Endothelial cell of umbilical vein (primary cell): ENCODE results near the gene ZMYM5. TPM values are rescaled to one million over a fixed set of nuclear protein-coding genes. Genes with fewer than 3 reads are reported as not detected.
"Not testable (repeated sequence)": the region's sequence is repeated elsewhere in the genome, so short reads cannot be mapped to it uniquely, and the experiment has no call there.

Source experiments
- BruUV-seq: library from RNA; stranded (reverse); fragments of 400-500 nt; replicated peaks from 2 replicates; lab custom pipeline; 2021; lab: Mats Ljungman, UMichigan
- CTCF ChIA-PET: fragments of 300-600, 350-600 bp; sonication (Branson Sonifier 250); formaldehyde crosslinking; loops from one replicate; lab custom pipeline; 2021; ENCODE audit warnings: antibody characterized with exemption, inconsistent platforms; lab: Charles Lee
- POLR2A ChIA-PET: fragments of 300-600, 350-600 bp; sonication (Branson Sonifier 250); formaldehyde crosslinking; loops from one replicate; lab custom pipeline; 2021; ENCODE audit warnings: antibody characterized with exemption, inconsistent platforms; lab: Charles Lee
- DNase-seq: peaks from one replicate; pipeline ENCODE4 v3.0.0-alpha.2; 2011; ENCODE audit warnings: low read depth, low spot score
- FAIRE-seq: peaks from 2 replicates; lab custom pipeline; 2011; peaks lifted over from hg19 to GRCh38; lab: Jason Lieb, UNC
- H2AFZ ChIP-seq: 2 replicates; pipeline ENCODE4 v1.6.0; 2012; ENCODE audit warnings: low read depth, low read length, control low read depth, inconsistent platforms
- H3K27ac ChIP-seq: 2 replicates; pipeline ENCODE4 v1.5.1; 2011; ENCODE audit warnings: low read depth, mild to moderate bottlenecking, control low read depth, low read length, moderate library complexity; ENCODE audit not compliant: insufficient read depth
- H3K27me3 ChIP-seq, 2 experiments: 2 replicates each; pipeline versions ENCODE4 v1.6.0 to v1.6.1; 2011; ENCODE audit warnings: low read length in 2 of 2, mixed read lengths in 1 of 2; ENCODE audit not compliant: control insufficient read depth in 2 of 2, insufficient read depth in 2 of 2
- H3K36me3 ChIP-seq, 2 experiments: 2 replicates in 1 of 2; 3 replicates in 1 of 2; pipeline ENCODE4 v1.5.1; 2011; ENCODE audit warnings: low read length in 2 of 2, mild to moderate bottlenecking in 1 of 2, moderate library complexity in 1 of 2; ENCODE audit not compliant: control insufficient read depth in 2 of 2, insufficient read depth in 2 of 2; ENCODE audit errors: extremely low read depth in 1 of 2
- H3K4me1 ChIP-seq: 3 replicates; pipeline ENCODE4 v1.5.1; 2011; ENCODE audit warnings: mild to moderate bottlenecking, low read length; ENCODE audit not compliant: control insufficient read depth, insufficient read depth; ENCODE audit errors: extremely low read depth
- H3K4me2 ChIP-seq: 2 replicates; pipeline ENCODE4 v1.6.1; 2011; ENCODE audit warnings: low read length, control low read depth, mixed read lengths; ENCODE audit not compliant: insufficient read depth
- H3K4me3 ChIP-seq, 3 experiments: fragments of 200-600 bp in 1 of 3; sonication (generic), shearing (Covaris generic) in 1 of 3; replicated peaks in 1 of 3; 2 replicates each; pipeline ENCODE4 v1.5.1; 2011 to 2016; ENCODE audit warnings: control low read depth in 3 of 3, low read length in 3 of 3, mild to moderate bottlenecking in 2 of 3, inconsistent platforms in 1 of 3, low read depth in 1 of 3, moderate library complexity in 1 of 3; ENCODE audit not compliant: insufficient read depth in 1 of 3
- H3K79me2 ChIP-seq: 2 replicates; pipeline ENCODE4 v1.6.0; 2012; ENCODE audit warnings: low read length, inconsistent platforms; ENCODE audit not compliant: control insufficient read depth, insufficient read depth
- H3K9ac ChIP-seq: replicated peaks from 2 replicates; pipeline ENCODE3; 2011; ENCODE audit warnings: low read length, control low read depth; ENCODE audit not compliant: insufficient read depth; ENCODE audit errors: extremely low read depth
- H3K9me1 ChIP-seq: replicated peaks from 3 replicates; pipeline ENCODE4 v1.6.0; 2011; ENCODE audit warnings: mild to moderate bottlenecking, low read length; ENCODE audit not compliant: control insufficient read depth, insufficient read depth; ENCODE audit errors: extremely low read depth
- H3K9me3 ChIP-seq: replicated peaks from 2 replicates; pipeline ENCODE4 v1.5.1; 2012; ENCODE audit warnings: low read length, inconsistent platforms; ENCODE audit not compliant: control insufficient read depth, insufficient read depth
- H4K20me1 ChIP-seq: replicated peaks from 2 replicates; pipeline ENCODE3; 2011; ENCODE audit warnings: mild to moderate bottlenecking, low read length; ENCODE audit not compliant: control insufficient read depth, insufficient read depth; ENCODE audit errors: extremely low read depth
- EZH2 ChIP-seq: IDR thresholded peaks from 2 replicates; pipeline ENCODE4 v1.6.1; 2012; ENCODE audit warnings: borderline replicate concordance, low read depth, mild to moderate bottlenecking, moderate library complexity, low read length, inconsistent platforms; ENCODE audit not compliant: severe bottlenecking
- FOS ChIP-seq: IDR thresholded peaks from 2 replicates; pipeline ENCODE4 v1.6.1; 2011; ENCODE audit warnings: mild to moderate bottlenecking, low read length, moderate library complexity, borderline replicate concordance; ENCODE audit not compliant: insufficient read depth
- GATA2 ChIP-seq: IDR thresholded peaks from 2 replicates; pipeline ENCODE4 v1.7.0; 2011; ENCODE audit warnings: low read depth, mild to moderate bottlenecking, moderate library complexity, mixed read lengths, low read length; ENCODE audit not compliant: insufficient read length, insufficient read depth
- JUN ChIP-seq: IDR thresholded peaks from 2 replicates; pipeline ENCODE4 v1.6.1; 2011; ENCODE audit warnings: borderline replicate concordance, low read depth; ENCODE audit not compliant: insufficient read length, insufficient read depth
- MAX ChIP-seq: IDR thresholded peaks from 2 replicates; pipeline ENCODE4 v1.6.1; 2011; ENCODE audit not compliant: insufficient read depth, insufficient read length
- MYC ChIP-seq: IDR thresholded peaks from one replicate; pipeline ENCODE4 v1.6.1; 2011; ENCODE audit warnings: mild to moderate bottlenecking, low read depth, low read length
- POLR2A ChIP-seq: IDR thresholded peaks from 2 replicates; pipeline ENCODE4 v1.6.1; 2012; ENCODE audit warnings: low read depth, mild to moderate bottlenecking, control low read depth, low read length
- POLR2AphosphoS5 ChIP-seq: IDR thresholded peaks from 2 replicates; pipeline ENCODE4 v1.6.1; 2012; ENCODE audit warnings: low read depth, mild to moderate bottlenecking, control low read depth, low read length, moderate library complexity; ENCODE audit not compliant: insufficient read depth
- dilution Hi-C: fragments of 300-500 bp; cut with MboI; formaldehyde crosslinking; loops from one replicate; pipeline ENCODE4 v1.15.0; 2019; ENCODE audit warnings: low sequenced_read_pairs; ENCODE audit not compliant: extremely low pct_ligation_motif_present
- intact Hi-C: fragments of 100-400 bp; cut with micrococcal nuclease; formaldehyde crosslinking; loops from one replicate; pipeline ENCODE4 v1.10.0; 2022
- polyA plus RNA-seq, 4 experiments: library from polyadenylated mRNA; depleted of rRNA in 3 of 4; stranded (reverse) in 3 of 4; unstranded in 1 of 4; fragments of >200 nt; gene quantifications; 2 replicates each; pipeline versions ENCODE4 v1.2.1 to v1.2.3, GENCODE V29; 2011 to 2012; ENCODE audit warnings: missing spikeins in 1 of 4
- total RNA-seq: library from RNA; stranded (reverse); gene quantifications from 2 replicates; pipeline ENCODE4 v1.2.3, GENCODE V29; 2021
- TF ChIP-seq, protein P1 (sequence below), 2 donors: IDR thresholded peaks; 1 replicate in 1 of 2; 2 replicates in 1 of 2; pipeline ENCODE4 v1.5.1; 2011; ENCODE audit warnings: low read length in 2 of 2, mild to moderate bottlenecking in 2 of 2, moderate library complexity in 2 of 2, control low read depth in 1 of 2, inconsistent platforms in 1 of 2, low read depth in 1 of 2; ENCODE audit not compliant: insufficient read depth in 1 of 2; ENCODE audit errors: extremely low read depth in 1 of 2

ZMYM5 gene
- total and polyA plus RNA-seq, 2 donors (not counting 3 experiments of a cell fraction or from before 2014, with no cell fraction given): 4.9 to 10.1 TPM

DNA sequence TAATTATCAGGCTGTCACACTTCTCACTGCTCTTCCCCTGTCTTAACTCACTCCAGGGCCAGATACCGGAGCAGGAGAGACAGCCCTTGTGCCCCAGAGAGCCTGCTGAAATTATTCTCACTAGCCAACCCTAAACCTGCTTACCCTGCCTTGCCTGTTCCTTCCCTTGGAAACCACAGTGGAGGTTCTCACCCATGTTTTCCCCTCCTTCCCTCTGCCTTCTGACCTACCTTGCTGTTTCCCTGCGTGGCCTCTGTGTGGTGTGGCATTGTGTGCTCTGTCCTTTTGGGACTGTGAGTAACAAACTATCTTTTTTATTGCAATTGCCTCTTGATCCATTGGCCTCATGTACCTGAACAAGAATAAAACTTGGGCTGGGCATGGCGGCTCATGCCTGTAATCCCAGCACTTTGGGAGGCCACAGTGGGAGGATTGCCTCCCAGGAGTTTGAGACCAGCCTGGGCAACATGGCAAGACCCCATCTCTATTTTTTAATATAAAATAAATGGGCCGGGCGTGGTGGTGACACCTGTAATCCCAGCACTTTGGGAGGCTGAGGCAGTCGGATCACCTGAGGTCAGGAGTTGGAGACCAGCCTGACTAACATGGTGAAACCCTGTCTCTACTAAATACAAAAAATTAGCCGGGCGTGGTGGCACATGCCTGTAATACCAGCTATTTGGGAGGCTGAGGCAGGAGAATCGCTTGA, 42.2 kb upstream of the ZMYM5 start:
- DNase-seq, H3K79me2 ChIP-seq, H3K27me3 ChIP-seq, H3K4me1 ChIP-seq, FAIRE-seq, CTCF ChIA-PET, H3K36me3 ChIP-seq, H3K4me2 ChIP-seq, dilution Hi-C loops, H3K27ac ChIP-seq, BruUV-seq, H4K20me1 ChIP-seq, H3K9me1 ChIP-seq, intact Hi-C loops, H3K9ac ChIP-seq, H3K9me3 ChIP-seq, H2AFZ ChIP-seq, POLR2A ChIA-PET, H3K4me3 ChIP-seq: not testable (repeated sequence)

GRCh38 chr13:19890030-19890429, 26.6 kb upstream of the ZMYM5 start:
- Histone ChIP-seq H3K9me1 (no peaks in the 10 kb centered on the region), H3K9ac (no peak overlapping the region), H3K4me3 (no peak overlapping the region), H4K20me1 (no peaks in the 10 kb centered on the region), H3K36me3 (no peaks in the 10 kb centered on the region), H3K4me2 (no peak overlapping the region), H3K27me3 (no peaks in the 10 kb centered on the region), H2AFZ (no peak overlapping the region), H3K27ac (no peak overlapping the region), H3K79me2 (no peaks in the 10 kb centered on the region), H3K4me1 (no peaks in the 10 kb centered on the region), H3K9me3 (no peaks in the 10 kb centered on the region)
- no TSS peak for BruUV-seq
- DNase-seq: no peak
- dilution Hi-C loops (no loop called here), intact Hi-C loops (no loop called here)
- TF ChIP-seq POLR2AphosphoS5 (no peak), GATA2 (no peak), MYC (no peak), MAX (no peak), JUN (no peak), POLR2A (no peak), EZH2 (no peak), FOS (no peak)
- TF ChIP-seq, protein P1, sequence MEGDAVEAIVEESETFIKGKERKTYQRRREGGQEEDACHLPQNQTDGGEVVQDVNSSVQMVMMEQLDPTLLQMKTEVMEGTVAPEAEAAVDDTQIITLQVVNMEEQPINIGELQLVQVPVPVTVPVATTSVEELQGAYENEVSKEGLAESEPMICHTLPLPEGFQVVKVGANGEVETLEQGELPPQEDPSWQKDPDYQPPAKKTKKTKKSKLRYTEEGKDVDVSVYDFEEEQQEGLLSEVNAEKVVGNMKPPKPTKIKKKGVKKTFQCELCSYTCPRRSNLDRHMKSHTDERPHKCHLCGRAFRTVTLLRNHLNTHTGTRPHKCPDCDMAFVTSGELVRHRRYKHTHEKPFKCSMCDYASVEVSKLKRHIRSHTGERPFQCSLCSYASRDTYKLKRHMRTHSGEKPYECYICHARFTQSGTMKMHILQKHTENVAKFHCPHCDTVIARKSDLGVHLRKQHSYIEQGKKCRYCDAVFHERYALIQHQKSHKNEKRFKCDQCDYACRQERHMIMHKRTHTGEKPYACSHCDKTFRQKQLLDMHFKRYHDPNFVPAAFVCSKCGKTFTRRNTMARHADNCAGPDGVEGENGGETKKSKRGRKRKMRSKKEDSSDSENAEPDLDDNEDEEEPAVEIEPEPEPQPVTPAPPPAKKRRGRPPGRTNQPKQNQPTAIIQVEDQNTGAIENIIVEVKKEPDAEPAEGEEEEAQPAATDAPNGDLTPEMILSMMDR (IDR thresholded peaks at IDR 0.05; ENCODE audit: extremely low read depth in 1 of 2, insufficient read depth in 1 of 2, low read depth in 1 of 2, low read length in 2 of 2): no peak
- no peak for FAIRE-seq
- ChIA-PET POLR2A (no interaction called here), CTCF (interaction anchor here (1.5 to 1.7 kb wide), 2 partner anchors 44 to 302 kb away, joined by 3 to 4 read pairs; no protein-coding TSS in a partner anchor)
